ENCODE data around the gene CENPO.

CENPO gene

GRCh38 chr2:24838541-24838940, 45.3 kb downstream of the CENPO start:
- TF ChIP-seq, protein P1, sequence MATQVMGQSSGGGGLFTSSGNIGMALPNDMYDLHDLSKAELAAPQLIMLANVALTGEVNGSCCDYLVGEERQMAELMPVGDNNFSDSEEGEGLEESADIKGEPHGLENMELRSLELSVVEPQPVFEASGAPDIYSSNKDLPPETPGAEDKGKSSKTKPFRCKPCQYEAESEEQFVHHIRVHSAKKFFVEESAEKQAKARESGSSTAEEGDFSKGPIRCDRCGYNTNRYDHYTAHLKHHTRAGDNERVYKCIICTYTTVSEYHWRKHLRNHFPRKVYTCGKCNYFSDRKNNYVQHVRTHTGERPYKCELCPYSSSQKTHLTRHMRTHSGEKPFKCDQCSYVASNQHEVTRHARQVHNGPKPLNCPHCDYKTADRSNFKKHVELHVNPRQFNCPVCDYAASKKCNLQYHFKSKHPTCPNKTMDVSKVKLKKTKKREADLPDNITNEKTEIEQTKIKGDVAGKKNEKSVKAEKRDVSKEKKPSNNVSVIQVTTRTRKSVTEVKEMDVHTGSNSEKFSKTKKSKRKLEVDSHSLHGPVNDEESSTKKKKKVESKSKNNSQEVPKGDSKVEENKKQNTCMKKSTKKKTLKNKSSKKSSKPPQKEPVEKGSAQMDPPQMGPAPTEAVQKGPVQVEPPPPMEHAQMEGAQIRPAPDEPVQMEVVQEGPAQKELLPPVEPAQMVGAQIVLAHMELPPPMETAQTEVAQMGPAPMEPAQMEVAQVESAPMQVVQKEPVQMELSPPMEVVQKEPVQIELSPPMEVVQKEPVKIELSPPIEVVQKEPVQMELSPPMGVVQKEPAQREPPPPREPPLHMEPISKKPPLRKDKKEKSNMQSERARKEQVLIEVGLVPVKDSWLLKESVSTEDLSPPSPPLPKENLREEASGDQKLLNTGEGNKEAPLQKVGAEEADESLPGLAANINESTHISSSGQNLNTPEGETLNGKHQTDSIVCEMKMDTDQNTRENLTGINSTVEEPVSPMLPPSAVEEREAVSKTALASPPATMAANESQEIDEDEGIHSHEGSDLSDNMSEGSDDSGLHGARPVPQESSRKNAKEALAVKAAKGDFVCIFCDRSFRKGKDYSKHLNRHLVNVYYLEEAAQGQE (IDR thresholded peaks at IDR 0.05; ENCODE audit: low read depth) = no peak
- TF ChIP-seq CREB1 (IDR thresholded peaks at IDR 0.05; ENCODE audit: low read depth) (no peak), TAF1 (IDR thresholded peaks at IDR 0.05; ENCODE audit: low read depth) (no peak), TEAD4 (IDR thresholded peaks at IDR 0.05) (no peak), EGR1 (IDR thresholded peaks at IDR 0.05) (no peak), YY1 (IDR thresholded peaks at IDR 0.05; ENCODE audit: low read depth) (no peak), CEBPB (IDR thresholded peaks at IDR 0.05) (no peak), FOXM1 (IDR thresholded peaks at IDR 0.05; ENCODE audit: borderline replicate concordance, low read depth) (no peak), TCF12 (IDR thresholded peaks at IDR 0.05; ENCODE audit: low read depth) (no peak), EP300 (IDR thresholded peaks at IDR 0.05; ENCODE audit: borderline replicate concordance) (no peak), NFIC (IDR thresholded peaks at IDR 0.05) (no peak), RAD21 (IDR thresholded peaks at IDR 0.05; ENCODE audit: low read depth) (no peak), ZBTB7A (IDR thresholded peaks at IDR 0.05; ENCODE audit: low read depth) (no peak)
- TF ChIP-seq, protein P2, sequence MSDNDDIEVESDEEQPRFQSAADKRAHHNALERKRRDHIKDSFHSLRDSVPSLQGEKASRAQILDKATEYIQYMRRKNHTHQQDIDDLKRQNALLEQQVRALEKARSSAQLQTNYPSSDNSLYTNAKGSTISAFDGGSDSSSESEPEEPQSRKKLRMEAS (IDR thresholded peaks at IDR 0.05) = no peak
- TF ChIP-seq, protein P3, sequence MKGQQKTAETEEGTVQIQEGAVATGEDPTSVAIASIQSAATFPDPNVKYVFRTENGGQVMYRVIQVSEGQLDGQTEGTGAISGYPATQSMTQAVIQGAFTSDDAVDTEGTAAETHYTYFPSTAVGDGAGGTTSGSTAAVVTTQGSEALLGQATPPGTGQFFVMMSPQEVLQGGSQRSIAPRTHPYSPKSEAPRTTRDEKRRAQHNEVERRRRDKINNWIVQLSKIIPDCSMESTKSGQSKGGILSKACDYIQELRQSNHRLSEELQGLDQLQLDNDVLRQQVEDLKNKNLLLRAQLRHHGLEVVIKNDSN (IDR thresholded peaks at IDR 0.05) = no peak

DNA sequence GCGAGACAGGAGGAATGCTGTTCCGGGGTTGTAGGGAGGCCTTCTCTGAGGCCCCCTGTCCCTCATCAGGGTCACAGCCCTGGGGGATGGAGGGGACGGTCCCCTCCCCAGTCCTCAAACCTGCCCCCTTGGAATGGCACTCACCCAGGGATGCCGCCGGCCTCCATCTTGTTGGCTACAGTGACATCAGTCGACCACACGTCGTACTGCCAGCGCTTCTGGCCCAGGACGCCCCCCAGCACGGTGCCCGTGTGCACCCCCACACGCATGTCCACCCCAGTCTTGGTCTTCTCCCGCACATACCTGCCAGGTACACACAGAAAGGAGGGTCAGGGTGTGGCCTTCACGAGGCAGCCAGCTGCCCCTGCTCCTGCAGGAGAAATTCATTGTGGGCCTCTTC, 46.5 kb downstream of the CENPO start:
- TF ChIP-seq YY1 (IDR thresholded peaks at IDR 0.05; ENCODE audit: low read depth) = no peak
- no peak for TF ChIP-seq EP300 (IDR thresholded peaks at IDR 0.05; ENCODE audit: borderline replicate concordance)
- no peak for TF ChIP-seq CREB1 (IDR thresholded peaks at IDR 0.05; ENCODE audit: low read depth)
- TF ChIP-seq TCF12 (IDR thresholded peaks at IDR 0.05; ENCODE audit: low read depth) = no peak
- TF ChIP-seq EGR1 (IDR thresholded peaks at IDR 0.05) = no peak
- TF ChIP-seq, protein P1 (IDR thresholded peaks at IDR 0.05; ENCODE audit: low read depth) = no peak
- TF ChIP-seq, protein P2 (IDR thresholded peaks at IDR 0.05) = no peak

DNA sequence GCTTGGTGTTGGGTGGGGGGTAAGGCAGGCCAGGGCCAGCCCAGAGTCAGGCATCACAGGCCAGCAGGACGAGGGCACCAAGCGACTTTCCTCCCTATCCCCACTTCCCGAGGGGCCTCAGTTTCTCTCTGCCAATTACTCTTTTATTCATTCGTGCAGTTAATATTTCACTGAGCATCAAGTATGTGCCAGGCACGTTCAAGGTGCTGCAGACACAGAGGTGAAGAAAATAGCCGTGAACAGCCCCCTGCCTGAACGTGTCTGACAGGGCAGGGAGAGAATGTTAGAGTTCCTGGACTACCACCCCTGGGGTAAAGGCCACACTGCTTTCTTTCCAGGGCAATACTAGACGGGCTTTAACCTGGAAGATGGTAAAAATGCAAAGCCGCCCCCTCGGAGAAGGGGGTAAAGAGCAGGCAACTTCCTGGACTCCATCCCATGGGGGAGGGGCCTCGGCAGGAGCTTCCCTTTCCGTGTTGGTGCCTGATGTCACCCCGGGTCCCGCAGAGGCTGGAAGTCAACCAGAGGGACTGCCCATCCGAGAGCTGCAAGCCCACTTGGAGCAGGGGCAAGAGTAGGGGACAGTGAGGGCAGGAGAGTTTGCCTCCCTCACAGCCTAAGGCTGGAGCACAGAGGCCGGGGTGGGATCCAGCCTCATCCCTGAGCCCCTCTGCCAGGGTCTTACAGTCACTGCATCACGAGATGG, 47.1 kb downstream of the CENPO start:
- TF ChIP-seq EGR1 (IDR thresholded peaks at IDR 0.05) (no peak), TEAD4 (IDR thresholded peaks at IDR 0.05) (no peak), ZBTB7A (IDR thresholded peaks at IDR 0.05; ENCODE audit: low read depth) (no peak)
- TF ChIP-seq, protein P2 (IDR thresholded peaks at IDR 0.05) = no peak

DNA sequence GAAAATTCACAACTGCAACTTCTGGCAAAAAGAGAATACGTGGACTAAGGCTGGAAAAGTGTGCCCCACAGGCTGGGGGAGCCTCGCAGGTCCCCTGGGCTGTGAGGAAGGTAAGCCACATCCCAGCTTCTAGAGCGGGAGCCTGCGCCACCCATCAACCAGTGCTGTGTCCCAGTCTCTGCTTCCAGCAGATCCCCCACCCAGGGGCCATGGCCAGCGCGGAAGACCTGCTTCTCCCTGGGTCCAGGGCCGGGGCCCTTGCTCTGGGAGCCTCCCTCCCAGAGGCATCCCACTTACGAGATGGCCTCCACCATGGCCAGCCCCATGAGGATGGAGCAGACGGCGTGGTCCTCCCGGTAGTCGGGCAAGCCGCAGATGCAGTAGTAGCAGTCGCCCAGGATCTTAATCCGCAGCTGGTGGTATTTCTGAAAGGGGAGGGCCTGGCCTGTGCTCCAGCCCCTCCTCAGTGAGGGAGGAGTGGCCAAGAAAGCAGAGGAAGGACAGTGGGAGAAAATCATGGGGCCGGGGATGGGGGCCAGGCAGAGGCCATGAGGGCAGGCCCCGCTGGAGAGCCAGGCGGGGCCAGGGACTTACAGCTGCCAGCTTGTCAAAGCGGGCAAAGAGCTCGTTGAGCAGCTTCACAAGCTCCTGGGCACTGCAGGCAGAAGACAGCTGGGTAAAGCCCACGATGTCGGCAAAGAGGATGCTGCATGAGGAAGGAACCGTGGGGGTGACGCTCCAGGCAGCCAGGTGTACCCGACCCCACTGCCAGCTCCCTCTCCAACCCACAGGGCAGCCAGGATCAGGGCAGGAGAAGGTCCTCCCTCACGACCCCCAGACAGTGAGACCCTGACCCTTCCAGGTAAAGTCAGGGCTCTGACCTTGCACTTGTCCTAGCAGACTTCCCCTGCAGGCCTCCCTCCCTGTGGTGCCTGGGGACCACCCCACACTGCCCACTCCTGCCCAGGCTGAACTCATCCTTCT, 48.0 kb downstream of the CENPO start:
- TF ChIP-seq EP300 (IDR thresholded peaks at IDR 0.05; ENCODE audit: borderline replicate concordance) (no peak), CEBPB (IDR thresholded peaks at IDR 0.05) (no peak), EGR1 (IDR thresholded peaks at IDR 0.05) (no peak)
- TF ChIP-seq, protein P2 (IDR thresholded peaks at IDR 0.05) = no peak
- TF ChIP-seq, protein P1 (IDR thresholded peaks at IDR 0.05; ENCODE audit: low read depth) = no peak

Data from Ishikawa (cell line).